ENCODE measurements around the gene ARMC2. TPM values are rescaled to one million over a fixed set of nuclear protein-coding genes. Genes with fewer than 3 reads are reported as not detected.

The ARMC2 gene
- total and polyA plus RNA-seq, 2 of the 4 experiments (the other 2 are of a cell fraction): 0.72 to 3.9 TPM

DNA sequence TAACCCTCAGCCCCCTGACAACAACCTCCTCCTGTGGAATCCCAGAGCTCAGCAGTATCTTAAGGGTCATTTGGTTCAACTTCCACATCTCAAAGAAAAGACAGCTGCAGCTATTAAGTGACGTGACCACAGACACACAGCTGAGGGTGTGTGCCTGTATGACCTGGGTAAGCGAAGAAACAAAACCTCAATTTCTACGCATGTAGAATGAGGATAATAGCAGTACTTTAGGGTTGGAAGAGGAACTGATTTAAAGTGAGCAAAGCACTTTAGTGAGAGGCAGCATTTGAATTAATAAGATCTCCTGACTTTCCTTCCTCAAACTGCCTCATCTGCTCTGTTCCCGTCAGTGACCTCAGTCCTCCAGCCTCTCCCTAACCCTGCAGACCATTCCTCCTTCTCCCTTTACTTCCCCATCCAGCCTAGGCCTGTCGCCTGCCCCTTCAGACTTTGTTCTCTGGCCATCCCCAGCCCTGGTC, 6.8 kb upstream of the ARMC2 start:
- DNase-seq: no peak

More for the DNA sequence above, 6.8 kb upstream of the ARMC2 start:
- no peak overlapping the region for H4K5ac ChIP-seq (ENCODE audit: low read depth, low read length)
- POLR2A ChIA-PET (ENCODE audit: unreplicated experiment): no interaction called here
- TF ChIP-seq, protein P1, sequence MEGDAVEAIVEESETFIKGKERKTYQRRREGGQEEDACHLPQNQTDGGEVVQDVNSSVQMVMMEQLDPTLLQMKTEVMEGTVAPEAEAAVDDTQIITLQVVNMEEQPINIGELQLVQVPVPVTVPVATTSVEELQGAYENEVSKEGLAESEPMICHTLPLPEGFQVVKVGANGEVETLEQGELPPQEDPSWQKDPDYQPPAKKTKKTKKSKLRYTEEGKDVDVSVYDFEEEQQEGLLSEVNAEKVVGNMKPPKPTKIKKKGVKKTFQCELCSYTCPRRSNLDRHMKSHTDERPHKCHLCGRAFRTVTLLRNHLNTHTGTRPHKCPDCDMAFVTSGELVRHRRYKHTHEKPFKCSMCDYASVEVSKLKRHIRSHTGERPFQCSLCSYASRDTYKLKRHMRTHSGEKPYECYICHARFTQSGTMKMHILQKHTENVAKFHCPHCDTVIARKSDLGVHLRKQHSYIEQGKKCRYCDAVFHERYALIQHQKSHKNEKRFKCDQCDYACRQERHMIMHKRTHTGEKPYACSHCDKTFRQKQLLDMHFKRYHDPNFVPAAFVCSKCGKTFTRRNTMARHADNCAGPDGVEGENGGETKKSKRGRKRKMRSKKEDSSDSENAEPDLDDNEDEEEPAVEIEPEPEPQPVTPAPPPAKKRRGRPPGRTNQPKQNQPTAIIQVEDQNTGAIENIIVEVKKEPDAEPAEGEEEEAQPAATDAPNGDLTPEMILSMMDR (conservative IDR thresholded peaks at IDR 0.05; ENCODE audit: low read depth, low read length): no peak
- TF ChIP-seq, protein P2, sequence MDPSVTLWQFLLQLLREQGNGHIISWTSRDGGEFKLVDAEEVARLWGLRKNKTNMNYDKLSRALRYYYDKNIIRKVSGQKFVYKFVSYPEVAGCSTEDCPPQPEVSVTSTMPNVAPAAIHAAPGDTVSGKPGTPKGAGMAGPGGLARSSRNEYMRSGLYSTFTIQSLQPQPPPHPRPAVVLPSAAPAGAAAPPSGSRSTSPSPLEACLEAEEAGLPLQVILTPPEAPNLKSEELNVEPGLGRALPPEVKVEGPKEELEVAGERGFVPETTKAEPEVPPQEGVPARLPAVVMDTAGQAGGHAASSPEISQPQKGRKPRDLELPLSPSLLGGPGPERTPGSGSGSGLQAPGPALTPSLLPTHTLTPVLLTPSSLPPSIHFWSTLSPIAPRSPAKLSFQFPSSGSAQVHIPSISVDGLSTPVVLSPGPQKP (IDR thresholded peaks at IDR 0.05; ENCODE audit: borderline replicate concordance, low read depth, low read length): no peak
- TF ChIP-seq BHLHE40 (IDR thresholded peaks at IDR 0.05; ENCODE audit: low read depth, low read length) (no peak), FOS (IDR thresholded peaks at IDR 0.05; ENCODE audit: low read depth, low read length) (no peak), CEBPB (IDR thresholded peaks at IDR 0.05; ENCODE audit: low read depth, low read length) (no peak), SMC3 (IDR thresholded peaks at IDR 0.05; ENCODE audit: low read depth, low read length) (no peak), MAFK (IDR thresholded peaks at IDR 0.05; ENCODE audit: low read depth, low read length) (no peak), CHD1 (IDR thresholded peaks at IDR 0.05; ENCODE audit: low read depth, low read length) (no peak), RCOR1 (IDR thresholded peaks at IDR 0.05; ENCODE audit: insufficient replicate concordance, low read length) (no peak), MAZ (IDR thresholded peaks at IDR 0.05; ENCODE audit: borderline replicate concordance, low read depth, low read length) (no peak), MXI1 (IDR thresholded peaks at IDR 0.05; ENCODE audit: borderline replicate concordance, low read depth, low read length) (no peak), RAD21 (IDR thresholded peaks at IDR 0.05; ENCODE audit: low read length) (no peak), NFE2L2 (IDR thresholded peaks at IDR 0.05; ENCODE audit: low read depth, low read length) (no peak), POLR2A (IDR thresholded peaks at IDR 0.05; ENCODE audit: low read depth, low read length) (no peak), RFX5 (IDR thresholded peaks at IDR 0.05; ENCODE audit: low read depth, low read length) (no peak)
- TF ChIP-seq, protein P3, sequence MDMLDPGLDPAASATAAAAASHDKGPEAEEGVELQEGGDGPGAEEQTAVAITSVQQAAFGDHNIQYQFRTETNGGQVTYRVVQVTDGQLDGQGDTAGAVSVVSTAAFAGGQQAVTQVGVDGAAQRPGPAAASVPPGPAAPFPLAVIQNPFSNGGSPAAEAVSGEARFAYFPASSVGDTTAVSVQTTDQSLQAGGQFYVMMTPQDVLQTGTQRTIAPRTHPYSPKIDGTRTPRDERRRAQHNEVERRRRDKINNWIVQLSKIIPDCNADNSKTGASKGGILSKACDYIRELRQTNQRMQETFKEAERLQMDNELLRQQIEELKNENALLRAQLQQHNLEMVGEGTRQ (IDR thresholded peaks at IDR 0.05; ENCODE audit: low read depth, low read length): no peak
- no peak overlapping the region for H2BK15ac ChIP-seq (ENCODE audit: low read depth, low read length)
- H3K27ac ChIP-seq (ENCODE audit: insufficient read depth, low read length): no peak overlapping the region
- H3K18ac ChIP-seq (ENCODE audit: low read depth, low read length): no peak overlapping the region
- H3K56ac ChIP-seq (ENCODE audit: extremely low read depth, insufficient read depth, low read length): no peak overlapping the region
- H3K4me3 ChIP-seq (ENCODE audit: insufficient read depth, low read depth, low read length): no peak overlapping the region
- no peak overlapping the region for H3K9ac ChIP-seq (ENCODE audit: low read depth, low read length)
- no peak overlapping the region for H4K8ac ChIP-seq (ENCODE audit: low read depth in 2 of 2, low read length in 2 of 2)
- in situ Hi-C loops (cut with MboI; ENCODE audit: low sequenced_read_pairs): no loop called here
- no peaks in the 10 kb centered on the region for H3K9me3 ChIP-seq (ENCODE audit: control insufficient read depth, insufficient read depth, low read length)
- H3K14ac ChIP-seq (replicated peaks; ENCODE audit: low read depth, low read length): no peak overlapping the region
- no peak overlapping the region for H3K4me2 ChIP-seq (ENCODE audit: low read depth, low read length)
- no peaks in the 10 kb centered on the region for H3K36me3 ChIP-seq (ENCODE audit: control insufficient read depth, insufficient read depth, low read length)
- H3K23ac ChIP-seq (ENCODE audit: low read depth, low read length): no peak overlapping the region
- H3K27me3 ChIP-seq (ENCODE audit: control insufficient read depth, insufficient read depth, low read length): no peaks in the 10 kb centered on the region; the same call in none of the 2 replicates
- WGBS, 2 experiments (ENCODE audit: extremely low coverage in 2 of 2, insufficient read length in 1 of 2): 80% methylated on average over 1 of the region's 5 CpGs; no CpG with 5 or more reads in 1 of the 2 experiments
- dilution Hi-C loops (cut with HindIII; ENCODE audit: low sequenced_read_pairs, unreplicated experiment): no loop called here
- no peak overlapping the region for H3K4ac ChIP-seq (ENCODE audit: low read depth, low read length)
- no peaks in the 10 kb centered on the region for H4K20me1 ChIP-seq (ENCODE audit: insufficient read depth, low read length)
- H2BK20ac ChIP-seq (ENCODE audit: low read depth, low read length): no peak overlapping the region
- no peak overlapping the region for H4K91ac ChIP-seq (ENCODE audit: insufficient read depth, low read depth, low read length)
- no peaks in the 10 kb centered on the region for H3K9me1 ChIP-seq (ENCODE audit: insufficient read depth, low read length)
- BruUV-seq (replicated peaks): no TSS peak
- H2AFZ ChIP-seq (replicated peaks; ENCODE audit: low read length, poor library complexity): no peak overlapping the region
- intact Hi-C loops (cut with micrococcal nuclease): no loop called here
- no peak overlapping the region for H2AK5ac ChIP-seq (ENCODE audit: low read depth, low read length)
- no peak overlapping the region for H2BK5ac ChIP-seq (ENCODE audit: low read depth, low read length, poor library complexity, severe bottlenecking)
- H2BK120ac ChIP-seq (ENCODE audit: low read depth, low read length): no peak overlapping the region
- H2AK9ac ChIP-seq (replicated peaks; ENCODE audit: low read depth, low read length, poor library complexity): no peak overlapping the region
- H3K4me1 ChIP-seq (ENCODE audit: control insufficient read depth, insufficient read depth, low read length): peaks cover 6% of the 10 kb centered on the region; the same call in 1 of the 2 replicates
- H3K79me1 ChIP-seq (ENCODE audit: low read depth in 1 of 2, low read length in 2 of 2): no peaks in the 10 kb centered on the region
- CTCF ChIA-PET: no interaction called here
- no peak for ATAC-seq (ENCODE audit: low read depth)
